GM12878 (cell line): ENCODE measurements around the gene BLNK. TPM values are rescaled to one million over a fixed set of nuclear protein-coding genes. Genes with fewer than 3 reads are reported as not detected.

Experiments used
- CHD1 ChIP-seq: IDR thresholded peaks from 2 replicates; pipeline ENCODE4 v1.6.1; 2012; ENCODE audit warnings: low read depth, low read length, improper control_type of control experiment
- CREB1 ChIP-seq: IDR thresholded peaks from 2 replicates; pipeline ENCODE4 v1.6.1; 2012; ENCODE audit warnings: low read depth, mild to moderate bottlenecking, inconsistent platforms
- CREM ChIP-seq: IDR thresholded peaks from 2 replicates; pipeline ENCODE4 v1.6.1; 2014; ENCODE audit warnings: antibody characterized with exemption, low read depth
- EED ChIP-seq: sonication (generic); IDR thresholded peaks from 2 replicates; pipeline ENCODE4 v1.6.1; 2016; ENCODE audit warnings: antibody characterized with exemption, low read depth
- ELK1 ChIP-seq: IDR thresholded peaks from 2 replicates; pipeline ENCODE4 v1.6.1; 2012; ENCODE audit warnings: low read depth, low read length, improper control_type of control experiment
- FOS ChIP-seq: IDR thresholded peaks from 3 replicates; pipeline ENCODE4 v1.6.1; 2011; ENCODE audit warnings: borderline replicate concordance; ENCODE audit not compliant: insufficient read length; ENCODE audit errors: extremely low read depth
- GABPA ChIP-seq: IDR thresholded peaks from 2 replicates; pipeline ENCODE4 v1.6.1; 2014; ENCODE audit warnings: antibody characterized with exemption, low read depth, mild to moderate bottlenecking, inconsistent platforms
- IKZF1 ChIP-seq: fragments of 450-650 bp; conservative IDR thresholded peaks from 2 replicates; pipeline ENCODE4 v1.6.1; 2017; ENCODE audit warnings: antibody characterized with exemption, mild to moderate bottlenecking
- IRF5 ChIP-seq: fragments of 450-650 bp; IDR thresholded peaks from 2 replicates; pipeline ENCODE4 v1.6.1; 2017; ENCODE audit warnings: borderline replicate concordance
- JUNB ChIP-seq: IDR thresholded peaks from 2 replicates; pipeline ENCODE4 v1.6.1; 2016; ENCODE audit warnings: antibody characterized with exemption, mild to moderate bottlenecking
- NFYB ChIP-seq: IDR thresholded peaks from 2 replicates; pipeline ENCODE4 v1.6.1; 2011; ENCODE audit warnings: low read depth, mild to moderate bottlenecking, low read length, improper control_type of control experiment, moderate library complexity; ENCODE audit not compliant: insufficient read depth
- POLR2AphosphoS5 ChIP-seq: IDR thresholded peaks from 2 replicates; pipeline ENCODE4 v1.6.1; 2011; ENCODE audit warnings: mild to moderate bottlenecking, low read length, inconsistent platforms
- REST ChIP-seq: IDR thresholded peaks from 2 replicates; pipeline ENCODE4 v1.6.1; 2012; ENCODE audit warnings: mild to moderate bottlenecking, low read depth, low read length
- SPI1 ChIP-seq: IDR thresholded peaks from 2 replicates; pipeline ENCODE4 v1.6.1; 2011; ENCODE audit warnings: low read depth, mild to moderate bottlenecking, low read length, moderate library complexity, borderline replicate concordance; ENCODE audit not compliant: insufficient read depth
- SREBF2 ChIP-seq: IDR thresholded peaks from 2 replicates; pipeline ENCODE4 v1.6.1; 2012; ENCODE audit warnings: mild to moderate bottlenecking, low read length
- USF2 ChIP-seq: IDR thresholded peaks from 2 replicates; pipeline ENCODE4 v1.6.1; 2011; ENCODE audit warnings: low read depth, low read length, improper control_type of control experiment, borderline replicate concordance
- ZNF274 ChIP-seq: IDR thresholded peaks from one replicate; pipeline ENCODE4 v1.8.0; 2011; ENCODE audit not compliant: insufficient read length, insufficient read depth
- ZNF384 ChIP-seq: IDR thresholded peaks from 2 replicates; pipeline ENCODE4 v1.6.1; 2012; ENCODE audit warnings: low read depth, mild to moderate bottlenecking, low read length, improper control_type of control experiment, borderline replicate concordance
- ZNF592 ChIP-seq: fragments of 450-650 bp; IDR thresholded peaks from 2 replicates; pipeline ENCODE4 v1.6.1; 2017; ENCODE audit warnings: mild to moderate bottlenecking, moderate library complexity
- polyA plus RNA-seq, 11 experiments: library from polyadenylated mRNA; depleted of rRNA in 4 of 11; unstranded in 6 of 11; stranded (reverse) in 5 of 11; fragments of >200 nt; fragmentation: Nextera tagmentation in 4 of 11; fragmentation: Illumina TruSeq in 1 of 11; extraction: Ambion mirVana in 4 of 11; extraction: Trizol in 1 of 11; gene quantifications; 1 replicate in 1 of 11; 2 replicates in 10 of 11; pipeline versions ENCODE4 v1.2.1 to v1.2.3, GENCODE V29; 2011 to 2016; ENCODE audit warnings: inconsistent platforms in 2 of 11, missing spikeins in 2 of 11, low read depth in 1 of 11
- total RNA-seq, 4 experiments: library from RNA; depleted of rRNA in 3 of 4; stranded (reverse); fragments of >200 nt in 3 of 4; fragmentation: Illumina TruSeq in 1 of 4; extraction: Trizol in 1 of 4; gene quantifications; 2 replicates each; pipeline versions ENCODE4 v1.2.1 to v1.2.3, GENCODE V29; 2013 to 2021

BLNK gene
- total and polyA plus RNA-seq, 10 of the 15 experiments (the other 5 are each of a cell fraction or from before 2014, with no cell fraction given): 79.5 to 201 (median 139) TPM

GRCh38 chr10:96287392-96288105, 16.2 kb upstream of the BLNK start (continued):
- TF ChIP-seq REST (no peak), SPI1 (no peak), NFYB (no peak), ZNF592 (no peak), JUNB (no peak), IRF5 (no peak), GABPA (peak; percentile 62), IKZF1 (peak; percentile 90), CREM (peak; percentile 80), CREB1 (peak; percentile 41; the same call in 1 of the 2 replicates), CHD1 (no peak; the same call in 1 of the 2 replicates), FOS (no peak), SREBF2 (no peak), ZNF384 (peak; percentile 99), ELK1 (peak; percentile 76; the same call in 1 of the 2 replicates), EED (peak; percentile 45), POLR2AphosphoS5 (peak; percentile 74), USF2 (no peak), ZNF274 (no peak)
